Posterior vena cava (tissue), 2 donors: ENCODE data around the gene HNRNPU. TPM values are rescaled to one million over a fixed set of nuclear protein-coding genes. Genes with fewer than 3 reads are reported as not detected.

Source experiments
- DNase-seq: peaks from one replicate; pipeline ENCODE4 v3.0.0-alpha.2; 2020; ENCODE audit warnings: low spot score
- intact Hi-C, 2 donors: fragments of 100-400 bp; cut with DNase I; formaldehyde crosslinking; loops; one replicate each; pipeline versions ENCODE4 v1.14.1 to v1.14.2; 2022 to 2023
- total RNA-seq, 2 donors: library from RNA; stranded (reverse); fragmentation: NEBNext Ultra II Directional; extraction: Animal tissue kit (Norgen Biotek cat#: 25700); gene quantifications; one replicate each; pipeline ENCODE4 v1.2.1, GENCODE V29; 2021
- donor health status: DM: yes; HTN: yes; CAD: no.
- donor health status: DM: yes; HTN: yes; CAD: no.

The HNRNPU gene
- total RNA-seq, 2 donors from 2014 or later = 186 to 214 TPM

- DNase-seq = no peak
- intact Hi-C loops = loop anchor here (10.0 kb wide), 1 partner anchor 99 kb away; a partner anchor contains a TSS
Observed at GRCh38 chr1:244865820-244866219, 1.5 kb upstream of the HNRNPU start.

DNA sequence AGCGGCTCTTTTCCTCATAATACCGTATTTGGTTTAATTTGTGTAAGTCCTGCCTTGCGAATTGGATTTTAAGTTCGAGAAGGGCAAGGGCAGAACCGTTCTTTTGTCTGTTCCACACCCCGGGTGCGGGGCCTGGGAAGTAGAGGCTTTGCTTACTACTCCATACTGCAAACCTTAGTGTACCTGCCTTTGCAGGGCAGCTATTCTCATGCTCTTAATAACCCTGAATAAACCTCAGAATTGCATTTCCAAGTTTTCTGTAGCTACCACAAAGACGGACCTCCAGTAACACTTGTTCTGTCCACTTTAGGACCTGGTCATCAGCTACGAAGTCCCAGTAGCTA is 657 bp upstream of the HNRNPU start:
- no peak for DNase-seq
- intact Hi-C loops = loop anchor here (10.0 kb wide), 1 partner anchor 100 kb away; a partner anchor contains a TSS

DNA sequence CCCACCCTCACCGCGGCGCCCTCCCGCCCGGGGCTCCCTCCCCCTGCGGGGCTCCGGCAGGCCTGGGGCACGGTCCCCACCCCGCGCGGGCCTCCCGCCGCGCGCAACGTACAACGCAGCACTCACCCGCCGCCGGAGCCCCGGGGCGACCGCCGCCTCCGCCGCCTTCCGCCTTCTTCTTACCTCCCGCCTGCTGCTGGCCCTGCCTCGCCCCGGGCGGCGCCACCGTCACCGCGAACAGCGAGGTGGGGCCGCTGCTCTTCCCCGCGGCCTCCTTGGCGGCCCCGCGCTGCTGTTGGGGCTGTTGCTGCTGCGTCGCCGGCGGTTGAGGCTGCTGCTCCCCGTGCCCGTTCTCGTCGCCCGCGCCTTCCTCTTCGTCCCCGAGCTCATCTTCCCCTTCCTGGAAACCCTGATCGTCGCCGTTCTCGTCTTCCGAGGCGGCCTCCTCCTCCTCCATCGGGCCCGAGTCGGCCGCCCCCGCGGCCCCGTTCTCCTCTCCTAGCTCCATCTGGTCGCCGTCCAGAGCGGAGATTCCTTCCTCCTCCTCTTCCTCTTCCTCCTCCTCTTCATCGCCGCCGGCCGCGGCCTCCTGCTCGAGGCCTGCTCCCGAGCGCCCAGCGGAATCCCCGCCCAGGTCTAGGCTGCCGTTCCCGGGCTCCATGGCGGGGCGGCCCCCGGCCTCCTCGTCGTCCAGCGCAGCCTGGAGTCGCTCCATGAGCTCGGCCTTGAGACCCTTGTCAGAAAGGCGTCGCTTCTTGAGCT is 671 bp downstream of the HNRNPU start:
- DNase-seq = peak; percentile 85
- intact Hi-C loops = loop anchor here (10.0 kb wide), 1 partner anchor 101 kb away; a partner anchor contains a TSS

DNA sequence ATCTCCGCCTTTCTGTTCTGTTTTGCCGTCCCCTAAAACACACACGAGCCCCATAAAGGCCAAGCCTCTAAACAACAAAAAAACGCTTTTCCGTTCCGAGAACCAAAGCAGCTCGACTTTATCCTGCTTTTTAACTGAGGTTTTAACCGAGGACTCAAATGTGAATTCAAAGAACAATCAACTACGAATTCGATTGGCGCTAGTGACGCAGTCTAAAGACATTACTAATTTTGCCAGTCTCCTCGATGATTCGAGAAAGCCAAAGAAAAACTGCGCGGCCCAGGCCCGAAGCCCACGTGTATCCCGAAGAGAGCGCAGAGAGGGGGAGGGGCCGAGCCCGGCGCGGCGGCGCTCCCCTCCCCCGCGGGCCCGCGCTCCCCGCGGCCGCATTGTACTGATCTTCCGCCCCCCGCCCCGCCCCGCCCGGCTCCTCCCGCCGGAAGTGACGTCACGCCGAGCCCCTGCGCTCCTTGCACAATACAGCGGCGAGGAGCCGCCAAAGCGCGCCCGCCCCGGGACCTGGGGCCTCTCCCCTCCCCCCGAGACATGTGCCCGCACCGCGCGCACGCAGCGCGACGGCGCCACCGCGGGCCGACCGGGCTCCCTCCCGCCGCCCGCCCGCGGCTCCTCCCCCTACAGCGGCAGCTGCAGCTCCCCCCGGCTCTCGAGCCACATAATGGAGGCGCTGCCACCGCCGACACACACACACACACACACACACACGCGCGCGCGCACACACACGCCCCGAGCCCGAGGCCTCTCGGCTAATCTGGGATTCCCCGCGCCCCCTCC is 1.4 kb downstream of the HNRNPU start:
- peak; percentile 99 for DNase-seq
- intact Hi-C loops = loop anchor here (10.0 kb wide), 1 partner anchor 102 kb away; a partner anchor contains a TSS

GRCh38 chr1:244862354-244862698 is 2.0 kb downstream of the HNRNPU start:
- no peak for DNase-seq
- intact Hi-C loops = loop anchor here (10.0 kb wide), 1 partner anchor 102 kb away; a partner anchor contains a TSS

GRCh38 chr1:244861683-244862082 is 2.7 kb downstream of the HNRNPU start:
- DNase-seq = no peak
- intact Hi-C loops = loop anchor here (2.0 to 10.0 kb wide), 2 partner anchors 23 to 103 kb away; a partner anchor contains a TSS

- no peak for DNase-seq
- intact Hi-C loops = loop anchor here (2.0 to 10.0 kb wide), 2 partner anchors 22 to 104 kb away; a partner anchor contains a TSS
Observed at GRCh38 chr1:244860914-244861610, 3.3 kb downstream of the HNRNPU start.

- DNase-seq = no peak
- intact Hi-C loops = loop anchor here (2.0 to 10.0 kb wide), 2 partner anchors 21 to 105 kb away; a partner anchor contains a TSS
Observed at GRCh38 chr1:244860078-244860477, 4.3 kb downstream of the HNRNPU start.

DNA sequence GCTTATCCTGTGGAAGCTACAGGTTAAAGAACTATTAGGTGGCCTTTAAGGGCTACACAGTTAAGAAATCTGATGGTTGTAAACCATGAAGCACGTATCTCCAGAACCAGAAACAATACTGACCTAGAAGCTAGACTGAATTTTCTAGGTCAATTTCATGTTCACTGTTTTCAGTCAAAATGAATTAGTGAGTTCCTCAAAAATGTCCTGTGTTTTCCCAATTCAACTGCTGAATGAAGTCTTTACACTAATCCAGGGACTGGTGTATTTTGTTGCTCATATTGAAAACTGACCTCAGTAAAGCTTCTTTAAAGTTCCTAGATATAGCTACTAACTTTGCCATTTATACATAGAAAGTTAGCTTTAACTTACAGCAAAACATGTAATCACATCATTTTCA is 6.0 kb downstream of the HNRNPU start:
- no peak for DNase-seq
- intact Hi-C loops = no loop called here

DNA sequence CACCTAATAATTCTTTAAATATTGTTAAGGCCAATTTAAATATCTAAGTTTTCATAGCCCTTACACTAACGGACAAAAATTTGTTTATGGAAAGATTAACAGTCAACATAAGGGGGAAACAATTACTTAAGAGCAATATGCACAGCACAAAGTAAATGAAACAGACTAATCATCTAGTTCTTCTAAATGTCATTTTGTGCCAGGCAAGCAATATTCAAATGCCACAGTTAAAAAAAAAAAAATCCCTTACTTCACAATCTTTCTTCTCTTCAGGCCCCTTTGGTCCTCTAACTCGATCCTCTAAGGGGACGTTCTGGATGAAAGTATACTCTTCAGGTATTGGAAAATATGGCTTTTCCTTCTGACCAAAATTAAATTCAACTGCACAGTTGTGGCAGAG is 6.6 kb downstream of the HNRNPU start:
- DNase-seq = no peak
- intact Hi-C loops = no loop called here

GRCh38 chr1:244854865-244855578 is 9.3 kb downstream of the HNRNPU start:
- intact Hi-C loops = no loop called here
- no peak for DNase-seq

DNA sequence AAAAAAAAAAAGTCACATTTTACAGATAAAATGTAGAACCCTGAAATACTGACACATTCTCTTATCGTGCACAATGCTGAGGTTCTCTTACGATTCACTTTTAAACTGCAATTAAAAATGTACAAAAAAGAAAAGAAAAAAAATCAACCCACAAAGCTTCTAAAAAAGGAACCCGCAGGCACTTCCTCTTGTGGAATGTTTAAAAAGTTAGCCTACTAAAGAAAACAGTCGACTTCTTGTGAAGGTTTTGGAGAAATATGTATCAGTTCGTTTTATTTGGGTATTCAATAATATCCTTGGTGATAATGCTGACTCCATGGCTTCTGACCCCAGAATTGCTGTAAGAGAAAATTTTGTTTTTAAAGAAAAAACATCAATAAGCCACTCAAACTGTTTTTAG is 10.2 kb downstream of the HNRNPU start:
- intact Hi-C loops = no loop called here
- DNase-seq = no peak

GRCh38 chr1:244852694-244853093 is 11.6 kb downstream of the HNRNPU start:
- no peak for DNase-seq
- intact Hi-C loops = no loop called here

DNA sequence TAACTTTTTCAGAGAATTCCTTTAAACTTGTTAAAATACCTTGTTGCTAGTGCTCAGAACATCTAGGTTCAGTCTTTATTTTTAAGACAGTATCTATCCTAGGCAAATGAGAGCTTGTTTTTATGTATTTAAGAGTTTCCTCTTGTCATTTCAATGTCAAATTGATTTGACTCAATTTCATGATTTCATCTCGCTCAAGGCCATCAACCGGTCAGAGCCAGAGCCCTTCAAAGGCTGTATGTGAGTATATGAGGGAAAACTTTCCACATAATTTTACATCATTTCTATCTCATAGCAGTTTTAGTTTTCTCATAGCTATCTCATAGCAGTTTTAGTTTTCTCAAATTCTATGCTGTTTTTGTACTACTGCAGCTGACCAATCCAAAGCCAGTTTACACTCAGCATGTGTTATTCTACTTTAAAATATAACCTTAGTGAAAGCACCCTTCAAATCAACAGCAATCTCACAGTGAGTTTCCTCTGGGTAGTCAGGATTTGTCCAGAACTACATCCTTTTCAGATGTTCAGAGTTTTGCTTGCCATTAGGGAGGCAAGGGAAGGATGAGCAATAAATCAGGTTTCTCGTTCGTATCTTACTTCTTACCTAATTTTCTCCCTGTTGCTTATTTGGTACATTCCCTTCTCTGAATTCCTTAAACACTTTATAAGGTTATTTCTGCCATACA is 12.7 kb downstream of the HNRNPU start:
- intact Hi-C loops = no loop called here

GRCh38 chr1:244850896-244851295 is 13.4 kb downstream of the HNRNPU start:
- DNase-seq = no peak
- intact Hi-C loops = no loop called here

More for the DNA sequence above, 12.7 kb downstream of the HNRNPU start:
- no peak for DNase-seq

DNA sequence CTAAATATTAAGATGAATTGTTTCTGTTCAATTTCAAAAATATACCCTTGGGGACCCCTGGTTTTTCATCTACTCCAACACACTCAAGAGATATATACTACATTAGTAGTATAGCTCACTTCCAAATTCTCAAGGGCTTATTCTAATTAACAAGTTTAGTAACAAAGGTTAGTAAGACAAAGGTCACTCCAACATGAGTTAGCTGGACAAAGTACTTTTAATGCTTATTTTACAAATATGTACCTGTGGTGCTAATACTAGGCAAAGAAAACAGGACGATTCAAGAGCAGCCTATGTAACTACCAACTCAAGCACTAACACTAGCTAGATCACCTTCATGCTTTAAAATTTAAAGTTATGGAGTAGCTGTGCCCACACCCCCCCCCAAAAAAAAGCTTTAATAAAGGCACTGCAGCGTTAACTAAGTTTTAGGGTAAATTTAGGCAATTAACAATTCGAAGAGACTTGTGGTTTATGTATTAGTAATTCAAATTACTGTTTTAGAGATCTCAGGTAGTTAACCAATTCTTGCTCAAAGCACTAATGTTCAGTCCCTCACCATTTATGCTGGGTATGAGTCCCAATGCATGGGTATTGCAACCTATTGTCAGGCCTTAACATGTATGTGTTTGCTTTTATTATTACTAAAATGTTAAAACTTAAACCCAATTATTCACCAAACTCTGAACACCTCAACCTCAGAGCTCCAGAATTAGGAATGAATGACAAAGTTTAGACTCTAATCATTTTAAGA is 14.1 kb downstream of the HNRNPU start:
- intact Hi-C loops = no loop called here
- no peak for DNase-seq

GRCh38 chr1:244849189-244849866 is 15.0 kb downstream of the HNRNPU start:
- DNase-seq = no peak
- intact Hi-C loops = no loop called here
